T-helper 1 cell (primary cell): ENCODE results near the gene HMG20B.
"Not testable (repeated sequence)": the region's sequence is repeated elsewhere in the genome, so short reads cannot be mapped to it uniquely, and the experiment has no call there.

Experiments used
- DNase-seq, 5 donors: peaks; one replicate each; pipeline ENCODE4 v3.0.0-alpha.2; 2012 to 2020

The HMG20B gene

GRCh38 chr19:3556978-3557460 is 15.7 kb upstream of the HMG20B start:
- DNase-seq = peak; percentile 33 to 70 (median 54)

- peak; percentile 85 to 93 (median 90) for DNase-seq
Measured at GRCh38 chr19:3557461-3558248, 15.1 kb upstream of the HMG20B start, which contains the start of gene MFSD12. Gene MFSD12, minus strand, starts transcription at chr19:3557586. Its CDS starts 183 bp downstream, at chr19:3557403.

DNA sequence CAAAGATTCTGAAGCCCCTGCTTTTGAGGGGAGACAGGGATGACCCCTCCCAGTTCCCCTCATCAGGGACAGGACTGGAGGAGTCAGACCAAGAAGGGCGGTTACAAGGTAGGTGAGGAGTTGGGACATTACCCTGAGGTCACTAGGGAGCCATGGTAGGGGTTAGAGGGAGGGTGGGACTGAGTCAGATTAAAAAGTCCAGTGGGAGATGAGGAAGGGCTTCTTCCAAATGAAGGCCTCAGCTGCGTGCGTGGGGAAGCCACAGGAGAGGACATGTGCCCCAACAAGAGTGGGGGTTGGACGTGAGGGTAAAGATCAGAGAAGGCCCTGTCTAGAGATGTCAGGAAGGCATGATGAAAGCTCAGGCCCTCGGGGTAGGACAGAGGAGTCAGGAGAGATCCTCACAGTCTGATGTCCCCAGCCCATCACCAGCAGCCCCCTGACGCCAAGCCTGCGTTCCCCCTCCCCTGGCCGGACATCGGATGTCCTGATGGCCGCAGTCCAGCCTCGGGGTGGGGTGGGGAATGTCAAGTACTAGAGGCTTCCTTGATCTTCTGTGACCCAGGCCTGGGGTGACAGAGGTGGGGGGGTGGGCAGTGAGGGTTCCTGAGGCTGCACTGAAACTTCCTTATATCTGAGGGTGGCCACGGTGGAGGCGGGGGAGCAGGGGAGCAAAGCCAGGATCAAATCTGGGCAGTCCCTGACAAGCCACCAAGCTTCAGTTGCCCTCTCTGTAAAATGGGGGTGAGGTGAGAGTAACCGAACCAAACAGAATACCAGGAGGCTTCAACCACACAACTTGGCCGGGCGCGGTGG is 8.8 kb upstream of the HMG20B start:
- DNase-seq = no peak

GRCh38 chr19:3565139-3565538 is 7.6 kb upstream of the HMG20B start:
- no peak for DNase-seq

- DNase-seq = not testable (repeated sequence)
Measured at GRCh38 chr19:3570042-3570441, 2.7 kb upstream of the HMG20B start.

- no peak for DNase-seq
Measured at GRCh38 chr19:3570606-3571011, 2.1 kb upstream of the HMG20B start.

DNA sequence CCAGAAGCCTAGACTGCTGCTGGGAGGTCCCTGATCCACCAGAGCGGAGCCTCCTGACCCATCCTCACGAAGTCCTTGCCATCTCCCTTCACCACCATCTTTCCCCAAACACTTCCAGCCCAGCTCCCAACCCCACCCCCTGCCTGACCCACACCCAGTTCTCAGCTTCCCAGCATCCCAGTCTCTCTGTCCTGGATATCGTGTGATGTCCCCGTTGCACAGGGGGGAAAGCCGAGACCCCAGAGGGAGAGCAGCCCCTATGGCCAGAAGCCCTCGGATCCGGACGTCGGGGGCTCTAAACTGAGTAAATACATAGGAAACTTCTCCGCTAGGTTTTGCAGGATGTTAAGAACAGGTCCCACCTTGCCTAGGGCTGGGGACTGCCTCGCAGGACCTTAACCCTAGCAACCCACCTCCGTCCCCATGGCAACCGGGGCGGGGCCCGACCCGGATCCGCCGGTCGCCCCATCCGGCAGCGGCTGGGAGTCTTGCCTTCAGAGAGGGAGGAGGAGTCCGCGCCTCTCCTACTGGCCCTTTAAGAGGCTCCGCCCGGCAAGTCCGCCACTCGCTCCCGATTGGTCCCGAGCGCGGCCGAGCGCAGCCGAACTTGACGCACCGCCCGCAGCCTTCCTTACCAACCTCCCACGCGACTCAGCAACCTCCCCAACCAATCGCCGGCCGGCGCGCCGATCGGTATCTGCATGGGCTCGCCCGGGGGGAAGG is 451 bp upstream of the HMG20B start:
- DNase-seq = peak; percentile 99 to 100 (median 99)

DNA sequence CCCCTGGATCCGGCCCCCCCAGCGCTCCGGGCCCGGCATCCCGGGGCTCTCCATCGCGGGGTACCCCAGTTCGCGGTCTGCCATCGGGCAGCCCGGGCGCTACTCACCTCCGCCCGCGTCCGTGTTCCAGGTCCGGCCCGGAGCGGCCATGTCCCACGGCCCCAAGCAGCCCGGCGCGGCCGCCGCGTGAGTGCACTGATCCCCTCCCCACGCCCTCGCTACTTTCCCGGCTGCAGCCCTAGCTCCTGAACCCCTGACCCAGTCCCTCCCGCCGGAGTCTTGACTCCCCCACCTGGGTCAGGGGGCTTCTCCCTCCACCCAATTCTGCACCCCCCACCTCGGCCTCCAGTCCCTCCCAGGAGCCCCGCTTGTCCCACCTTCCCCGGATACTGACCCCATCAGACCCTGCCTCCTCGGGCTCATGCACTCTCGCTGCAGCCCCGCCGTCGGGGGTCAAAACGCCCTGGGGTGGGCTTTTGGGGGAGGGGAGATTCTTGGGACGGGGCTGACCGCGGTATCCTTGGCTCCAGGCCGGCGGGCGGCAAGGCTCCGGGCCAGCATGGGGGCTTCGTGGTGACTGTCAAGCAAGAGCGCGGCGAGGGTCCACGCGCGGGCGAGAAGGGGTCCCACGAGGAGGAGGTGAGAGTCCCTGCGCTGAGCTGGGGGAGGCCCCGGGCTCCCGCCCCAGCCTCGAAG is 566 bp downstream of the HMG20B start:
- DNase-seq = peak in 1 of 5 donors; percentile 33

DNA sequence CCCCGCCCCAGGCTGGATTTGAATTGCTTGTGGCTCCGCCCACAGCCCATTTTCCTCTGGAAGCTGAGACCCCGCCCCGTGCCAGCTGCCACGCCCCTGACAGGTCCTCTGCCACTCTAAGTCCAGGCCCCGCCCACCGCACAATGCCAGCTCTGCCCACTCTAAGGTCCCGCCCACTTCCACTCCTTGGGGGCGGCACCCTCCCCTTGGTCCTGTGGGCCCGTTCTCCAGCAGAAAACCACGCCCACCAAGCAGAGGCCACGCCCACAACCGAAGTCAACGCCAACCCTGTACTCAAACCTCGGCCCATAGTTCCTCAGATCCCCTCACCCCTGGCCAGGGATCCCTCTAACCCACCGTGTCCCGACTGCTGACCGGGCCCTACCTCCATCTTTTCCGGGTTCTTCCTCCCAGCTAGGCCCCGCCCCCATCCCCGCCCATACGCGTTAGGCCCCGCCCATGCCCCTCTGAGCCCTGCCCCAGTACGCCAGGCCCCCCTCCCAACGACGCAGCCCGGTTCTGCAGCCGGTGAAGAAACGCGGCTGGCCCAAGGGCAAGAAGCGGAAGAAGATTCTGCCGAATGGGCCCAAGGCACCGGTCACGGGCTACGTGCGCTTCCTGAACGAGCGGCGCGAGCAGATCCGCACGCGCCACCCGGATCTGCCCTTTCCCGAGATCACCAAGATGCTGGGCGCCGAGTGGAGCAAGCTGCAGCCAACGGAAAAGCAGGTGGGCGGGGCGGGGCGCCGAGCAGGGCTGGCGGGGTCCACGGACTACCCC is 1.3 kb downstream of the HMG20B start:
- peak; percentile 67 to 92 (median 76) for DNase-seq

- DNase-seq = no peak
Measured at GRCh38 chr19:3575260-3575741, 2.6 kb downstream of the HMG20B start.

DNA sequence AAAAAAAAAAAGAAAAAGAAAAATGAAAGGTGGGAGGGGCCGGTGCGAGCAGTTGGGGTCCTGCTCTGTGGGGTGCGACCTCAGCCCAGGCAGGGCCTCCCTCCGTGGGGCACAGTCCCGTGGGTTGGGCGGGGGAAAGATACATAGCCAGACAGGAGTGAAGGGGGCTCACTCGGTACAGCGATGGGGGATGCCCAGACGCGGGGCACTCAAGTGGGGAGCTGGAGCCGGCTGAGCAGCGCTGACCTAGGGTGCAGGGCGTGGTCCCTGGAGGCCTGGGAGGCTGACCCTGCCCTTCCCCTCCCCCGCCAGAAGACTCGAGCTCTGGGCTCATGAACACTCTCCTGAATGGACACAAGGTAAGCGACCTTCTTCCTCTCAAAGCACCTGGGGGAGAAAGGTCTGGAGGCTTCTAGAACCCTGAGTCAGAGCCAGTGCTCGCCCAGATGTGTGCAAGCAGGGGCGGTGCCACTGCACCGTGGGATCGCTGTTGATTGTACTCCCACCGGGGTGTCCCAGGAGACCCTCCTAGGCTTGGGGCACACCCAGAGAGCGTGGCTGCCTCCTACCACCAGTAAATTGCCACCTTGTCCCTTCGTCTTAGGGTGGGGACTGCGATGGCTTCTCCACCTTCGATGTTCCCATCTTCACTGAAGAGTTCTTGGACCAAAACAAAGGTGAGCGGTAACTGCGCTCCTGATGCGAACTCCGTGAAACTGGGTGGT is 3.4 kb downstream of the HMG20B start:
- DNase-seq = no peak

DNA sequence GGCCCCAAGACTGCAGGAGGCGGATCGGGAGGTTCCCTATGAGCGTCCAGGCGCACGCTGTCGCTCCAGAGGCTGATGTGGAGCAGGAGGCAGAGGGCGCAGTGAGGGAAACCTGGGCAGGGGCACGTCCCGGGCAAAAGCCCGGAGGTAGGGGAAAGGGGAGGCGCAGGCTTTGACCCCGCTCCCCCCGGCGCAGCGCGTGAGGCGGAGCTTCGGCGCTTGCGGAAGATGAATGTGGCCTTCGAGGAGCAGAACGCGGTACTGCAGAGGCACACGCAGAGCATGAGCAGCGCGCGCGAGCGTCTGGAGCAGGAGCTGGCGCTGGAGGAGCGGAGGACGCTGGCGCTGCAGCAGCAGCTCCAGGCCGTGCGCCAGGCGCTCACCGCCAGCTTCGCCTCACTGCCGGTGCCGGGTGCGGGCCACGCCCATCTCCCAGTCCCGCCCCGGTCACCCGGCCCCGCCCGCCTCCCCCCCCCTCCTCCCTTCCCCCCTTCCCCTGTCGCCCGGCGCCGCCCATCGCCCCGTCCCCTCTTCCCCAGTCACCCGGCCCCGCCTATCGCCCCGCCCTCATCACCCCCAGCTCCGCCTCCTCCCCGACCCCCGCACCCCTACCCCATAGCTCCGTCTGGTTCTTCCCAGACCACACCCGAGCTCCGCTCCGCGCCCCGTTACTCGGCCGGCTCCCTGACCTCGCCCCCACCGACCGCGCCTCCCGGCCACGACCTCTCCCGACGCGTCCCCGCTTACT is 4.1 kb downstream of the HMG20B start:
- no peak for DNase-seq

- DNase-seq = no peak
Measured at GRCh38 chr19:3577723-3578344, 5.1 kb downstream of the HMG20B start.

GRCh38 chr19:3578390-3578789 is 5.6 kb downstream of the HMG20B start:
- no peak for DNase-seq

DNA sequence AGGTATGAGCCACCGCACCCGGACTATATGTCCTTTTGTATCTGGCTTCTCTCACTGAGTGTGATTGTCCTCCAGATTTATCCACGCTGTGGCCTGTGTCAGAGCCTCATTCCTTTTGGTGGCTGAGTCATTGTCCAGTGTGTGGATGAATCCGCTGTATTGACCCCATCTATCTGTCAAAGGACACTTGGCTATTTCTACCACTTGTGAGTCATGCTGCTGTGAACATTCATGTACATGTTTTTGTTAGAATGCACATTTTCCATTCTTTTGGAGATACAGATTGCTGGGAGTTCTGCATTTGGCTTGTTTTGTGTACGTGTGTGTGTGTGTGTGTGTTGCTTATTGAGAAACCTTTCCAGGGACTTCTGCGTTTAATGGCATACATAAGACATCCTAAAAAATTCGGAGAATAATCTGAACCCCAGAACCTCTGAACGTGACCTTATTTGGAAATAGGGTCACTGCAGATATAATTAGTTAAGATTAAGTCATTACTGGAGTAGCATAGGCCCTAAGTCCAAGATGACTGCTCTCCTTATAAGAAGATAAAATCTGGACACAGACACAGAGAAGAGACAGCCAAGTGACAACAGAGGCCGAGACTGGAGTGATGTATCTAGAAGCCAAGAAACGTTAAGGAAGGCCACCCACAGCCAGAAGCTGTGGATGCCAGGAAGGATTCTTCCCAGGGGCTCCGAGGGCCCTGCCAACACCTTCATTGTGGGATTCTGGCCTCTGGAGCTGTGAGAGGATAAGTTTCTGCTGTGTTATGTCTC is 7.6 kb downstream of the HMG20B start:
- no peak for DNase-seq

DNA sequence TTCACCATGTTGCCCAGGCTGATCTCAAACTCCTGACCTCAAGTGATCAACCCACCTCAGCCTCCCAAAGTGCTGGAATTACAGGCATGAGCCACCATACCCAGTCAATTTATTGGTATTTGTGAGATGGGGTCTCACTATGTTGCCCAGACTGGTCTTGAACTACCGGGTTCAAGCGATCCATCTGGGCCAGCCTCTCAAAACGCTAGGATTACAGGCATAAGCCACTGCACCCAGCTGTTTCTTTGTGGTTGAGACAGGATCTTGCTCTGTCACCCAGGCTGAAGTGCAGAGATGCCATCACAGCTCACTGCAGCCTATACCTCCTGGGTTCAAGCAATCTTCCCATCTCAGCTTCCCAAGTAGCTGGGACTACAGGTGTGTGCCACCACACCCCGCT is 9.0 kb downstream of the HMG20B start:
- not testable (repeated sequence) for DNase-seq

DNA sequence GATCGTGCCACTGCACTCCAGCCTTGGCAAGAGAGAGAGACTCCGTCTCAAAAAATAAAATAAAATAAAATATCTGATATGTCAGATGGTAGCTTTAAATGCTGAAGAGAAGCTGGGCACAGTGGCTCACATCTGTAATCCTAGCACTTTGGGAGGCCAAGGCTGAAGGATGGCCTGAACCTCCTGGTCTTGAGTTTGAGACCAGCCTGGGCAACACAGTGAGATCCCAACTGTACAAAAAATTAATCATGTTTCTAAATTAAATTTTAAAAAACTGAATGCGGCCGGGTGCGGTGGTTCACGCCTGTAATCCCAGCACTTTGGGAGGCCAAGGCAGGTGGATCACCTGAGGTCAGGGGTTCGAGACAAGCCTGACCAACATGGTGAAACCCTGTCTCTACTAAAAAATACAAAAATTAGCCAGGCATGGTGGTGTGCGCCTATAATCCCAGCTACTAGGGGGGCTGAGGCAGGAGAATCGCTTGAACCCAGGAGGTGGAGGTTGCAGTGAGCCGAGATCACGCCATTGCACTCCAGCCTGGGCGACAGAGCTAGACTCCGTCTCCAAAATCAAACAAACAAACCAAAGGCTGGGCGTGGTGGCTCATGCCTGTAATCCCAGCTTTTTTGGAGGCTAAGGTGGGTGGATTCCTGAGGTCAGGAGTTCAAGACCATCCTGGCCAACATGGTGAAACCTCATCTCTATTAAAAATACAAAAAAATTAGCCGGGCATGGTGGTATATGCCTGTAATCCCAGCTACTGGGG is 11.5 kb downstream of the HMG20B start:
- not testable (repeated sequence) for DNase-seq
